Prostate gland (tissue), 2 donors: ENCODE measurements around the gene TESMIN.

Source experiments
- POLR2A ChIP-seq: fragments of 450-650 bp; IDR thresholded peaks from one replicate; pipeline ENCODE4 v1.6.1; 2016; ENCODE audit warnings: antibody characterized with exemption, mild to moderate bottlenecking
- TF ChIP-seq, protein P1 (sequence below), 4 experiments: fragments of 200-600 bp in 2 of 4; fragments of 450-650 bp in 2 of 4; sonication (generic) in 2 of 4; IDR thresholded peaks; 1 replicate in 3 of 4; 2 replicates in 1 of 4; pipeline ENCODE4 v1.5.1; 2016 to 2019; ENCODE audit warnings: antibody characterized with exemption in 4 of 4, mild to moderate bottlenecking in 2 of 4, moderate library complexity in 2 of 4

GRCh38 chr11:68673306-68673945 lies 77.9 kb downstream of the TESMIN start:
- TF ChIP-seq, protein P1, sequence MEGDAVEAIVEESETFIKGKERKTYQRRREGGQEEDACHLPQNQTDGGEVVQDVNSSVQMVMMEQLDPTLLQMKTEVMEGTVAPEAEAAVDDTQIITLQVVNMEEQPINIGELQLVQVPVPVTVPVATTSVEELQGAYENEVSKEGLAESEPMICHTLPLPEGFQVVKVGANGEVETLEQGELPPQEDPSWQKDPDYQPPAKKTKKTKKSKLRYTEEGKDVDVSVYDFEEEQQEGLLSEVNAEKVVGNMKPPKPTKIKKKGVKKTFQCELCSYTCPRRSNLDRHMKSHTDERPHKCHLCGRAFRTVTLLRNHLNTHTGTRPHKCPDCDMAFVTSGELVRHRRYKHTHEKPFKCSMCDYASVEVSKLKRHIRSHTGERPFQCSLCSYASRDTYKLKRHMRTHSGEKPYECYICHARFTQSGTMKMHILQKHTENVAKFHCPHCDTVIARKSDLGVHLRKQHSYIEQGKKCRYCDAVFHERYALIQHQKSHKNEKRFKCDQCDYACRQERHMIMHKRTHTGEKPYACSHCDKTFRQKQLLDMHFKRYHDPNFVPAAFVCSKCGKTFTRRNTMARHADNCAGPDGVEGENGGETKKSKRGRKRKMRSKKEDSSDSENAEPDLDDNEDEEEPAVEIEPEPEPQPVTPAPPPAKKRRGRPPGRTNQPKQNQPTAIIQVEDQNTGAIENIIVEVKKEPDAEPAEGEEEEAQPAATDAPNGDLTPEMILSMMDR (IDR thresholded peaks at IDR 0.05): no peak
- no peak for TF ChIP-seq POLR2A
